HuH-7.5 (cell line): ENCODE results near the gene ERVFRD-1.

ENCODE experiments used
- DNase-seq: peaks from one replicate; pipeline ENCODE4 v3.0.0; 2011; ENCODE audit warnings: low spot score

ERVFRD-1 gene

DNA sequence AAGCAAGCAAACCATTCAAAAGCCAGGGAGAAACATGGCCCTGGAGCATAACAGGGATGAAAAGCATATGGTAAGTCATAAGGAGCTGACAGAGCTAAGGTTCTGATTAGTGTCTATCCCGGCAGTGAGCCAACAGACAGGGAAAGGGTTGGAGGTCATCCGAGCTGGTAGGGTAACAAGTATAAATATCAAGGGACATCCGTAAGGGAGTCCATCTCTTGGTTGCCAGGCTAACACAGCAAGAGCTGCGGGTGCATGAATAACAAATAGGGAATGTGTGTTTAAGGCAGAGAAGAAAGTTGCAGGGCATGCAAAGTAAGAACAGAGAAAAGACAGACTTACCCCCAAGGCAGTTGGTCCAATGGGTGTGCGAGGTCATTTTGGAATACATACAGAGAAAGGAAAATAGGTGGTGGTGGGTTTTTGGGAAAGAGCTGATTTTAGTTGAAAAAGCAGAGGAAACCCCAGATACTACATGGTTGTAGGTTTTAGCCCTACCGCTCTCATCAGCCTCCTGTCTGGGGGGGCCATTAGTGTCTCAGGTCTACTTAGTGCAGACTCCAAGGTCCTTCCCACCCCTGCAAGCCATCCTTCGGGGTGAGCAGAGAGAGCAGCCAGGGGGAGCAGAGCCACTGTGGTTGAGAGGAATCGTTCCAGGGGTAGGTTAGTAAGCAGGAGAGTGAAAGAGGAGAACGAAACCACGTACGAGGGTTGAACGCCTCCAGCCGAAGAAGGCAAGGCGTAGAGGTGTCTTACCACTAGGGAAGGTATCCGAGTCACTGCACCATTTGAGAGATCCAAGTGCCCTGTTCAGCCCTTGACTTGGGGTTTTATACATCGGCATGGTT lies at the start of gene ERVFRD-1:
ERVFRD-1 (minus strand) TSS at position 805 of the 848 bp plus-strand sequence. CDS start 6,415 bp downstream, outside the sequence.
- no peak for DNase-seq

- no peak for DNase-seq
Measured at GRCh38 chr6:11160199-11160598, 48.7 kb upstream of the ERVFRD-1 start.

- DNase-seq: no peak
Measured at GRCh38 chr6:11155589-11155988, 44.1 kb upstream of the ERVFRD-1 start.

DNA sequence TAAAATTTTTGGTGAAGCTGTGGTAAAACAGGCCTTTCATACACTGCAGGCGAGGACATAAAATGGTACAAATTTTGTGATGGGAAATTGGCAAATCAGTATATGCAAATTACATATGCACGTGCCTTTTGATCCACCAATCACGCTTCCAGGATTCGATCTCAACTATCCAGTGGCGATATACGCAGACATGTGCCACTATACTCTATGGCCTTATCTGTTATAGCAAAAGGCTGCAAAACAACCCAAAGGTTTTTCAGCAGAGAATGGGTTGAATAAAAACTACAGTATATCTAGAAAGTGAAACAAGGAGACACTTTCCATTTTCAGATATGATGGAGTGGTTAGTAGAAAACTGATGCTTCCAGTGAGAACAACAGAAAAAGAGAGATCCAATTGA lies 41.9 kb upstream of the ERVFRD-1 start:
- DNase-seq: no peak

- no peak for DNase-seq
Measured at GRCh38 chr6:11152581-11152980, 41.1 kb upstream of the ERVFRD-1 start.

DNA sequence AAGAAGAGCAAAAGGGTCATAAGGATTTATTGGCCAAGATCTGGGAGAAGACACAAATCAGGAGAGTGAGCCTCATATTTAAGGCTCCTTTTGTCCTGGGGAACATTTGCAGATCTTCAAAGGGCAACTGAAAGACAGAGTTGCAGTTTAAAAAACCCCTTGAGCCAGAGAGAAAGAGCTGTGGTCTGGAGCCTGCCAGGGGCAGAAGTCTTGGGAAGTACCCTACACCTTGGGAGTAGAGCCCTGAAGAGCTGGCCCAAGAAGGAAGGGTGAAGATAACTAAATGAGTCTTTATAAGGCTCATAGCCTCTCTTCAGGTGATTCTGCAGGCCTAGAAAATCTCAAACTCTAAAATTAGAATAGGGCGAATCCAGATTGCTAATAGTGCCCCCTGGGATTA lies 40.0 kb upstream of the ERVFRD-1 start:
- no peak for DNase-seq

GRCh38 chr6:11149551-11149950 lies 38.0 kb upstream of the ERVFRD-1 start:
- DNase-seq: no peak

DNA sequence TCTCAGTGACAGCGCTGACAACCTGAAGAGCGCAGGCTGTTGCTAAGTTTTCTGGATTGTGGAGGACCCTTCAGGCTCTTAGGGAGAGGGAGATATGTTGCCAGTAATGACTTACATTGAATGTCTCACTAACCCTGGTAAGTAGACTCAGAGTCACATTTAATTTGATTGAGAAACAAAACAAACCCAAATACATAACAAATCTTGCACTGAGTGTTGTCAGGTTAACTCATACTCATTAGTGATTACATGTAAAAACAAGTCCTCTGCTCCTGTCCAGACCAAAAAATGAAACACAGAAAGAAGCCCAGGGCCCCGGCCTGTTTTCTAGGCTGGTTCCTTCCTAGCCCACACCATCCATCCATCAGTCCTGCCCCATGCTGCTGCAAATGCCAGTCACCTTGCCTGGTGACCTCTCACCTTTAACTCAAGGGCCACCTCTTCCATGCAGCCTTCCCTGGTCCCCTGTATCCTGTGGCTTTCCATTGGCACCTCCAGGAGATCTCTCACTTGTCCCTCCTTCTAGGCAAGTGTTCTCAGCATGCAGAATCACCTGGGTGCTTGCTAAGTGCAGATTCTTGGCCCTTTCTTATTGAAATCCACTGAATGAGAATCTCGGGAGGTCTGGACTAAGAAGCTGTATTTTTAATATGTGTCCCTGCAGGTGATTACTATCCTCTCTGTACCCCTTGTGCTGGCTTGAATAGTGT lies 34.7 kb upstream of the ERVFRD-1 start:
- no peak for DNase-seq

GRCh38 chr6:11144393-11144851 lies 32.9 kb upstream of the ERVFRD-1 start:
- peak; percentile 41 for DNase-seq

DNA sequence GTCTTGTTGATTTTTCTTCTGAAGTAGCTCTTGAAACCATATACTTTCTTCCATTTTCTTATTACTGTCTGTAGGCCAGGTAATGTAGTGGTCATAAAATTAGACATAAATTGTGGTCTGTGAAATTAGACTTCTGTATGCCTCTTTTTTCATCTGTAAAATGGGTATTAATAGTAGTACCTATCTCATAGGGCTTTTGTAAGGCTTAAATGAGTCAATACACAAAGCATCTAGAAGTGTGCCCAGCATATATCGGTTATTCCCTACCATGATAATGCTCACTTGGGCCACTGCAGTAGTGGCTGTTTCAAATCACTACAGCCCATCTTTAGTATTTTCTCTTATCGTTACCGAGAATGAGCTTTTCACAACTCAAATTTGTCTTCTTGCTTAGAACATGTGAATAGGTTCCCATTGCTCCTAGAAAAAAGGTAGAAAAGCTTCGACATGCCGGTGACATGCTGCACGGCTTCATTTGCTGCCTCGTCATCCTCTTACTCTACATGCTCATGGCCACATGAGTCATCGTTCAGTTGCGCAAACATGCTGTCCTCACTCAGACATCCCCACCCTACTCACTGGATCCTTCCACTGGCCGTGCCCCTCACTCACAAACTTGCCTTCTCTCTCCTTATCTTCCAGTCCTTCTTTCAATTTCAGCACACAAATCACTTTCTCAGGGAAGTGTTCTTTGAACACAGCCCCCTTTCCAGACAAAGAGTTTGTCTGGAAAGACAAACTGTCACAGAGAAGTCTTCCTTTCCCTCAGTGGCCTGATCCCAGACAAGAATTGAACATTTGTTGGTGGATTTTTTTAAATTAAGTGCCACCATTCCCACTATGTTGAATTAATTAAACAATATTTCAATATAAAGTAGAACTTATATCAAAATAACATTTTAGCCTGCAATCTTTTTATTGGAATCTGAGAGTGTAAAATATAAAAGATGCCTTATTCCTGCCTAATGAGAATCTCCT lies 32.2 kb upstream of the ERVFRD-1 start:
- DNase-seq: no peak

GRCh38 chr6:11142296-11143027 lies 30.9 kb upstream of the ERVFRD-1 start:
- no peak for DNase-seq

- DNase-seq: no peak
Measured at GRCh38 chr6:11141295-11141694, 29.8 kb upstream of the ERVFRD-1 start.

- no peak for DNase-seq
Measured at GRCh38 chr6:11140056-11140455, 28.5 kb upstream of the ERVFRD-1 start.

- DNase-seq: no peak
Measured at GRCh38 chr6:11139051-11139960, 27.8 kb upstream of the ERVFRD-1 start.

GRCh38 chr6:11136809-11137208 lies 25.3 kb upstream of the ERVFRD-1 start:
- DNase-seq: no peak

- no peak for DNase-seq
Measured at GRCh38 chr6:11133281-11133680, 21.8 kb upstream of the ERVFRD-1 start.

GRCh38 chr6:11132194-11132888 lies 20.8 kb upstream of the ERVFRD-1 start:
- DNase-seq: no peak

GRCh38 chr6:11130605-11131004 lies 19.1 kb upstream of the ERVFRD-1 start:
- DNase-seq: no peak

DNA sequence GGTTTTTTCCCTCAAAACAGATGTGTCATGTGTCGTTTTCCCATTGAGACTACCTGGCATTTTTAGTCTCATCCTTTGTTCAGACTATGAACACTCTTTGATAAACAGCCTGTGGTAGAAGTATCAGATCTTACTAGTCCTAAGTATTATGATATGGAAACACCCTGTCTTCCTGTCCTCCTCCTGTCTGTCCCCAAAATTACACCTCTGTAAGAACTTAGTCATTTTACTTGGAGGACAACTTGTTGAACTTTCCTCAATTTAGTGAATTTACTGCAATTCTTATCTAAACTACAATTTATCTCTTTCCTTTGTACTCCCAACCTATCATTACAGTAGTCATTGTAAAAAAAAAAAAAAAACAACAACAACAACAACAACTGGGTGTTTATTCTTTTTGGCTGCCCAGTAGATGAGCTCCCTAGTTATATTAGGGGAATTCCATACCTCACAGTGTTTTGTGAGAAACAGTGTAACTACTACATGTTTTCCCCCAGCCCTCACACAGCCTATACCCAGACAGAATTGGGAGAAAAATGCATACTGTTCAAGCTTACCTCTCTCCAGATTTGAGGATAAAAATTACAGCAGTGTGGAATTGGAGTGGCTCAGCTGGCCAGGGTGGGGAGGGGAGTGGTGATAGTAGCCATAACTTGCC lies 18.5 kb upstream of the ERVFRD-1 start:
- no peak for DNase-seq
